ENCODE measurements around the gene NPR2. TPM values are rescaled to one million over a fixed set of nuclear protein-coding genes. Genes with fewer than 3 reads are reported as not detected.

The NPR2 gene
- total RNA-seq, 1 experiment from 2014 or later, result 12.5 TPM

DNA sequence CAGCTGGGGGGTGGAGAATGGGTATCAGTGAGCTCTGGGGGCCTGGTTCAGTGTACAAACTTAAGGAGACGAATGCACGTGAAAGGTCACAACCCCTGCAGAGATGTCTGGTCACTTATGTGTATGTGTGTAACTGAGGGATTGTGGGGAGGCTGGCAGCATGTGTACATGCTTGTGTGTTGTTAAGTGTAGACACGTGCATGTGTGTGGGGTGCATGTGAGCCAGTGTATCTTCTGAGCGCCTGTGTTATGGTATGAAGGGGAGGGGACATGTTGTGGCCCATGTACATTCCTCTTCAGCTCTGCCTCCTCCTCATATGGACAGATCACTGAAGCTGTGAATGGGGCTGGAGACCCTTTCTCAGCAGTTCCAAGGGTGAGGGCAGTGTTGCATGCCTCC, 39.6 kb downstream of the NPR2 start:
- peaks cover 12% of the 10 kb centered on the region for H3K23me2 ChIP-seq (ENCODE audit: insufficient read length, low read depth, low read length, poor library complexity, severe bottlenecking)
- no peak overlapping the region for H4K5ac ChIP-seq (ENCODE audit: insufficient read length, low read depth, low read length)
- H3K9ac ChIP-seq (ENCODE audit: extremely low read depth, insufficient read length, low read length), result no peak overlapping the region
- Mint-ChIP-seq H3K4me3 (no peak overlapping the region; a peak in 1 of 5 replicates), H3K9me3 (no peaks in the 10 kb centered on the region; a peak in 1 of 5 replicates), H3K27me3 (ENCODE audit: low read depth) (peaks cover 2% of the 10 kb centered on the region), H3K36me3 (ENCODE audit: insufficient read depth in 1 of 3, low read depth in 3 of 3) (no peaks in the 10 kb centered on the region; a peak in 1 of 7 replicates), H3K4me1 (peaks cover 27 to 34% of the 10 kb centered on the region in 2 experiments), H3K27ac (no peak overlapping the region)
- no peak overlapping the region for H3K23ac ChIP-seq (ENCODE audit: insufficient read length, low read depth, low read length)
- no peak for DNase-seq
- H3K4me2 ChIP-seq (ENCODE audit: insufficient read depth, insufficient read length, low read length), result no peak overlapping the region
- H3K14ac ChIP-seq (ENCODE audit: insufficient read depth, low read length), result no peak overlapping the region
- no peak overlapping the region for H2AFZ ChIP-seq (ENCODE audit: low read length)
- H2BK120ac ChIP-seq (ENCODE audit: low read depth, low read length, poor library complexity, severe bottlenecking), result no peak overlapping the region
- H2AK5ac ChIP-seq (ENCODE audit: insufficient read length, low read length), result no peak overlapping the region
- WGBS (ENCODE audit: extremely low coverage, insufficient read length, low lambda C conversion rate), result no CpG with 5 or more reads among the region's 4 CpGs
- no peak overlapping the region for H3K56ac ChIP-seq (ENCODE audit: insufficient read length, low read depth, low read length)
- no peak overlapping the region for H4K8ac ChIP-seq (replicated peaks; ENCODE audit: insufficient read length, low read depth, low read length)
- H2BK5ac ChIP-seq (ENCODE audit: insufficient read length, low read length), result no peak overlapping the region
- no peaks in the 10 kb centered on the region for H3K9me3 ChIP-seq (ENCODE audit: control insufficient read depth, low read depth, low read length)
- H3K4ac ChIP-seq (ENCODE audit: low read depth, low read length), result no peak overlapping the region
- H3K79me1 ChIP-seq (ENCODE audit: insufficient read depth, low read depth, low read length, poor library complexity, severe bottlenecking), result no peaks in the 10 kb centered on the region
- no peak overlapping the region for H2BK20ac ChIP-seq (ENCODE audit: low read depth, low read length, poor library complexity, severe bottlenecking)
- TF ChIP-seq, protein P1, sequence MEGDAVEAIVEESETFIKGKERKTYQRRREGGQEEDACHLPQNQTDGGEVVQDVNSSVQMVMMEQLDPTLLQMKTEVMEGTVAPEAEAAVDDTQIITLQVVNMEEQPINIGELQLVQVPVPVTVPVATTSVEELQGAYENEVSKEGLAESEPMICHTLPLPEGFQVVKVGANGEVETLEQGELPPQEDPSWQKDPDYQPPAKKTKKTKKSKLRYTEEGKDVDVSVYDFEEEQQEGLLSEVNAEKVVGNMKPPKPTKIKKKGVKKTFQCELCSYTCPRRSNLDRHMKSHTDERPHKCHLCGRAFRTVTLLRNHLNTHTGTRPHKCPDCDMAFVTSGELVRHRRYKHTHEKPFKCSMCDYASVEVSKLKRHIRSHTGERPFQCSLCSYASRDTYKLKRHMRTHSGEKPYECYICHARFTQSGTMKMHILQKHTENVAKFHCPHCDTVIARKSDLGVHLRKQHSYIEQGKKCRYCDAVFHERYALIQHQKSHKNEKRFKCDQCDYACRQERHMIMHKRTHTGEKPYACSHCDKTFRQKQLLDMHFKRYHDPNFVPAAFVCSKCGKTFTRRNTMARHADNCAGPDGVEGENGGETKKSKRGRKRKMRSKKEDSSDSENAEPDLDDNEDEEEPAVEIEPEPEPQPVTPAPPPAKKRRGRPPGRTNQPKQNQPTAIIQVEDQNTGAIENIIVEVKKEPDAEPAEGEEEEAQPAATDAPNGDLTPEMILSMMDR (conservative IDR thresholded peaks at IDR 0.05), result no peak
- H2BK15ac ChIP-seq (ENCODE audit: low read depth, low read length), result no peak overlapping the region
- H3K27ac ChIP-seq (ENCODE audit: insufficient read length, low read depth, low read length), result no peak overlapping the region
- H3K79me2 ChIP-seq (ENCODE audit: insufficient read depth, low read length), result no peaks in the 10 kb centered on the region
- no peak overlapping the region for H3K18ac ChIP-seq (ENCODE audit: insufficient read length, low read depth, low read length)
- H3K27me3 ChIP-seq (ENCODE audit: insufficient read depth, low read length), result no peaks in the 10 kb centered on the region
- H2BK12ac ChIP-seq (ENCODE audit: insufficient read length, low read depth, low read length), result no peak overlapping the region
- H3T11ph ChIP-seq (ENCODE audit: low read length), result no peak overlapping the region
- H4K20me1 ChIP-seq (ENCODE audit: control insufficient read depth, insufficient read depth, insufficient read length), result no peaks in the 10 kb centered on the region
- H4K91ac ChIP-seq (ENCODE audit: insufficient read length, low read depth, low read length), result no peak overlapping the region
- 0 out of 2 replicates have a peak, but pooled peaks cover 2% of the 10 kb centered on the region for H3K4me1 ChIP-seq (ENCODE audit: insufficient read depth, low read length)
